Stimulated activated CD4-positive, alpha-beta T cell treated with anti-CD3 and anti-CD28 coated beads, Interleukin-12 subunit alpha, Interleukin-12 subunit beta, amount 100 ng/mL, for 48 hours (primary cell): ENCODE results near the gene SPRYD3.
"Not testable (repeated sequence)": the region's sequence is repeated elsewhere in the genome, so short reads cannot be mapped to it uniquely, and the experiment has no call there.

ENCODE experiments used
- DNase-seq, 3 donors: peaks; one replicate each; pipeline ENCODE4 v3.0.0-alpha.2; 2020; ENCODE audit warnings: low read depth in 2 of 3, low spot score in 1 of 3

Gene SPRYD3, protein sequence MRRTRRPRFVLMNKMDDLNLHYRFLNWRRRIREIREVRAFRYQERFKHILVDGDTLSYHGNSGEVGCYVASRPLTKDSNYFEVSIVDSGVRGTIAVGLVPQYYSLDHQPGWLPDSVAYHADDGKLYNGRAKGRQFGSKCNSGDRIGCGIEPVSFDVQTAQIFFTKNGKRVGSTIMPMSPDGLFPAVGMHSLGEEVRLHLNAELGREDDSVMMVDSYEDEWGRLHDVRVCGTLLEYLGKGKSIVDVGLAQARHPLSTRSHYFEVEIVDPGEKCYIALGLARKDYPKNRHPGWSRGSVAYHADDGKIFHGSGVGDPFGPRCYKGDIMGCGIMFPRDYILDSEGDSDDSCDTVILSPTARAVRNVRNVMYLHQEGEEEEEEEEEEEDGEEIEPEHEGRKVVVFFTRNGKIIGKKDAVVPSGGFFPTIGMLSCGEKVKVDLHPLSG

DNA sequence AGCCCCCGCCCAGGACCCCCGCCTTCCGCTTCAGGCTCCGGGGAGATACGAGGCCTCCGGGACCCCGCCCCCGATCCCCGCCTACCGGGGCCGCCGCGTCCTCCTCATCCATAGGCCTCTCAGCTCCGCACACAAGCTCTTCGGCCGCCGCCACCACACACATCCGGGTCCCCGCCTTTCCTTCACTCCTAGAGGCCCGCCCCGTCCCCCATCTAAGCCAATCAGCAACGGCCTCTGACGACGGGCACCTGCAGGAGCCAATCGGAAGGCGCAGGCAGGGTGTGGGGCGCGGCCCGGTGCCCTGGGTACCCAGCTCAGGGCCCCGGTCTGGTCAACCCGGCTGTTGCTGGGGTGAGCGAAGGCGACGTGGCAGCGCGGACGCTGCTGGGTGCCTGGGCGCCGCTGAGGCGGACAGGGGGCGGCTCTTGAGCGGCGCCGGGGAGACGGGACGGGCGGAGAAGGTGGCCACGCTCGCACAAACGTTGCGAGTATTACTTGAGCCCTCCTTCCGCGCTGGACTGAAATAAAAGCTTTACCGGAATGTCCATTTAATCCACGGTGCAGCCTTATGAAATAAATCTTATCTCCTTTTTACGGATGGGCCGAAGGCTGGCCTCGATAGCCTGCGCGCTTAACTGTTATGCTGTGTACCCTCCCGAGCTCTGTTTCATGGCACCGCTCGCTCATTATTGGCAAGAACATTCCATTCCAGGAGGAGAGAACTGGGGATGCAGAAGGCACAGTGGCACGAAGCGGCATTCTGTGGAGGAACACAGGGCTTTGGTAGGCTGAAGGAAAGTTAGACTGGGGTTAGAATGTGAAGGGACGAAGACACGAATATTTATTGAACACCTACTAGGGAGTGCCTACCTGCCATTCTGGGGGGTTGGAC, at the start of gene SPRYD3:
TSS of gene SPRYD3 (minus strand) at position 165 of the 892 bp plus-strand sequence. CDS start at position 108, 57 bp downstream.
- DNase-seq, result peak; percentile 95 to 98 (median 95)

DNA sequence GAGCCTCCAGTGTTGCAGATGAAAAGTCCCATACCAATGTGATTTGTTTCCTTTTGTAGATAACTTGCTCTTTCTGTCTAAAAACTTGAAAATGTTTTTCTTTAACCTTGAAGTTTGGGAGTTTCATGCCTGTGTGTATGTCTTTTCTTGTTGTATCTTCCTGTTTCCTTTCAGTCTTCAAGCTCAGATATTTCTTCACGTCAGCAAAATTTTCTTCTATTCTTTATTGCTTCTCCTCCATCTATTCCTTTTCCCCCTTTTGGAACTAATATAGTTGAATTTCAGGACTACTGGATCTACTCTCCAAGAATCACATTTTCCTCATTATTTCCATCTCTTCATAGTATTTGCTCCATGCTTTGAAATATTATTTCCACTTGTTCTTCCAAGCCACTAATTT, 48.0 kb upstream of the SPRYD3 start:
- no peak for DNase-seq

DNA sequence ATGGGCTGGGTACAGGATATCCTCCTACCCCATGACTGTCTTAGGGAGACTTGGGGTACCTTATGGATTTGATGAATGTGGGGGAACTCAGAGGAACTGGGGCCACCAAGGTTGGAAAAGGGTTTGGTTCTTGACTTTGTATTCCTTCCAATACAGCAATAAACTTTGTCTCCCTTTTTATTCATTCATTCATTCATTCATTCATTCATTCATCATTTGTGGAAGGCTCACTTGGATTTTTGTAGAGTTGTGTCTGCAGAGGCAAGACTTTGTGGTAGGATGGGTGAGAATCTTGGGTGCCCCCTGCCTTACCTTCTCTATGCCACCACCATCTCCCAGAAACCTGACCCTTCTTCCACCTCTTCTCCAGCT, 45.1 kb upstream of the SPRYD3 start:
- no peak for DNase-seq

DNA sequence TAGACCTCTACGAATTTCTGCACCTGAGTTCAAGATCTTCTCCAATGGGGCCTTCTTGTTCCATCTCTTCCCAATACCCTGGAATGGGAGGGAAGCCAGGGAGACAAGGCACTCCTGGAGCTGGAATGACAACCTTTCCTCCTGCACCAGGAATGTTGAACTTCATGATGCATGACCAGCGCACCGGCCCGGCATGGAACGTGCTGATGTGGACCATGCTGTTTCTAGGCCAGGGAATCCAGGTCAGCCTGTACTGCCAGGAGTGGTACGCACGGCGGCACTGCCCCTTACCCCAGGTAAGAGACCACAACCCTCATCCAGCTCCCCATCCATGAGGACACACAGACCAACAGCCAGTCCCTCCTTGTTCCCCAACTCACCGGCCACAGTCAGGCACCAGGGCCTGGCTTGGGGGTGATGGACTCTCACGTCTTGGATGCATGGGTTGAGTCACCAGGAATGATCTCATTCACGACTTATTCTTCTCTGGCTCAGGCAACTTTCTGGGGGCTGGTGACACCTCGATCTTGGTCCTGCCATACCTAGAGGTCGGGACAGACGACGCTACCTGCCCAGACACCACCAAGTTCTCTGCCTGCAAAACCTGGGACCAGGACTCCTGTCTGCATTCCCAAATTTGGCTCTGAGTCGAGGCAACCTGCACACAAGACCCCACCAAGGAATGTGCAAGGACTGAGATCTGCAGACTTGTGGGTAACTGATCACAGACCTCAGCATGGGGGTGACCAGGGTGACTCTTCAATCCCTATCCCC, 44.6 kb upstream of the SPRYD3 start:
- DNase-seq, result no peak

DNA sequence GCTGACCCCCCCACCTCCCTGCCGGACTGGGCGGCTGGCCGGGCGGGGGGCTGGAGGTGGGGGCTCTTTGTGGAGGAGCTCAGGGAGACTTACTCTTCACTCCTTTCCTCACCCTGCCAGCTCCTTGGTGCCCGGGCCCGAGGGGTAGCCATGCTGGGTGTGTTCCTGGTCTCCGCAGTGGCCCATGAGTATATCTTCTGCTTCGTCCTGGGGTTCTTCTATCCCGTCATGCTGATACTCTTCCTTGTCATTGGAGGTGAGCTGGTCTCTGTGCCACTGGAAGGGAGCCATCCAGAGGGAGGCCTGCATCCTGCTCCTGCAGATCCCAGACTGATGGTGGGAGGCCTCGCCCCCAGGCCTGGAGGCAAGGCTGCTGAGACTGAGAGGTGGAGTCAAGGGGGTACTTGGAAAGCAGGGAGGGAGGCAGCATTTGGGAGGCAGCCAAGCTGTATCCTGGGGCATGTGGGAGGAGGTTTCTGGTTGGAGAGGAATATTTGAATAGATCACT, 43.8 kb upstream of the SPRYD3 start:
- no peak for DNase-seq

DNA sequence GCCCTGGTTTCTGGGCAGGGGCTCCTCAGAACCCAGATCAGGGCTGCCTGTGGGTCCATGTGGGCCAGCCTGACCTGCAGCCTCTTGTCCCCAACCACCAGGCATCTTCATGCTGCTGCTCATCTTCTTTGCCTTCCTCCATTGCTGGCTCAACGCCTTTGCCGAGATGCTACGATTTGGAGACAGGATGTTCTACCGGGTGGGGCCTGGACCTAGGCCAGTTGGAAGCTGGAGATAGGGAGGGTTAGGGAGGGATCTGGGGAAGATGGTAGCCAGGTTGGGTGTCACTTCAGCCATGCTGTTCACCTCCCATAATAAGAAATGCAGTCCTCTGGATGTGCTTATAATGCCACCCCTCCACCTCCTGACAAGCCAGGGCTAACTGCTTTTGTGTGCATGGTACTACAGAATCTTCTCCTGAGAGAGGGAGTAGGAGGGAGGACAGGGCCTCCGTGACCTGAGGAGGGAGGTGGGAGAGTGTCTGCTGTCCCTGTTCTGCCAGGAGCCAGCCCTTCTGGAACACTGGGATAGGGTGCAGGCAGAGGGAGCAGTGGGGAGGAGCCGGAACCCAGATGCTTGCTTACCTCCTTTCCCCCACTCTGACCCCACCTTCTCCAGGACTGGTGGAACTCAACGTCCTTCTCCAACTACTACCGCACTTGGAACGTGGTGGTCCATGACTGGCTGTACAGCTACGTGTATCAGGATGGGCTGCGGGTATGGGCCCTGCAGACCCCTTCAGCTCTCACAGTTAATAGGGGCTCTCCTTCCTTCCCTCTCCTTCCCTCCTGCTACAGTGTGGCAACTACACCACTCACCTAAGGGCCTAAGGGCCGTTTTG, 41.7 kb upstream of the SPRYD3 start:
- no peak for DNase-seq

DNA sequence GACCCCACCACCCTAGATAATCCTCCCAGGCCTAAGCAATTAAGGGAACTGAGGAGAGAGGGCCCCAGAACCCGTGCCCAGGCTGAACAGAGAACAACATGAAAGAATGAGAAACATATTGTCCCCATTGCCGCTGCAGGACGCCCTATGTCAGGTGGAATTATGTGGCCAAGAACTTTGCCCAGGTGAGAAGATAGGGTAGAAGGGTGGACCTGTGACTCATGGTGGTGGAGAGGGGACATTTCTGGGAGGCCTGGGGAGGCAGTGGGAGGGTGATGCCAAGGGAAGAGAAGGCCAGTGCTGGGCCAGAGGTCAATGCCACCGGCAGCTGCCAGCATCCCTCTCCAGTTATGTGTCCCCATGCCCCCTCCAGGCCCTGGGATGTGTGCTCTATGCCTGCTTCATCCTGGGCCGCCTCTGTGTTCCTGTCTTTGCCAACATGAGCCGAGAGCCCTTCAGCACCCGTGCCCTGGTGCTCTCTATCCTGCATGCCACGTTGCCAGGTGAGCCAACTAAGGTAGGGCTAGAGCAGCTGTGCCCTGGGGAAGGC, 39.6 kb upstream of the SPRYD3 start:
- DNase-seq, result no peak

DNA sequence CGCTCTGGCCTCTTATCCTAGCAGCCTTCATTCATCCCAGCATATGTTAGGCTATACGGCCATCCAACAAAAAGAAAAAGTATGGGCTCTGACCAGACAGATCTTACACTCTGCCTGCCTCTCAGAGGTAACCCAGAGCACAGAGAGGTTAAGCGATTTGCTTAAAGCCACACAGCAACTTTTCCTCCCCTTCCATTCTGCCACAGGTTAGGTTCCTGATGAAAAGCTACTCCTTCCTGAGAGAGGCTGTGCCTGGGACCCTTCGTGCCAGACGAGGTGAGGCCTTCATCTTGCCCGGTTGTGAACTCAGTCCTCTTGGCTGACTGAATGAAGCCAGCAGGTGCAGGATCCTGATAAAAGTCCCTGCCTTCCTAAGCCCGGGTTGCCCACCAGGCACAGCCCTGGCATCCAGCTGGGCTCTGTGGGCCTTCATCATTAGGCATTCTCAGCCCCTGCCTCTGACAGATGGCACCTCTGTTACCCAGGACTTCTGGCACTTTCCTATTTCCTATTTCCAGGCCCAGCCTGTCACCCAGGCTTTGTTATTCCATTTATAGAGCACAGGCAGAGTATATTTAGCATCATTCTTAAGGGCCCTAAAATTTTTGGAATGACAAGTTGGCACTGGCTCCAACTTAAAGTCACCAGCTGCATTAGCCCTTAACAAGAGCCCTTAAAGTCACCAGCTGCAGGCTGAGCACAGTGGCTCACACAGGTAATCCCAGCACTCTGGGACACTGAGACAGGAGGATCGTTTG, 36.9 kb upstream of the SPRYD3 start:
- DNase-seq, result no peak

DNA sequence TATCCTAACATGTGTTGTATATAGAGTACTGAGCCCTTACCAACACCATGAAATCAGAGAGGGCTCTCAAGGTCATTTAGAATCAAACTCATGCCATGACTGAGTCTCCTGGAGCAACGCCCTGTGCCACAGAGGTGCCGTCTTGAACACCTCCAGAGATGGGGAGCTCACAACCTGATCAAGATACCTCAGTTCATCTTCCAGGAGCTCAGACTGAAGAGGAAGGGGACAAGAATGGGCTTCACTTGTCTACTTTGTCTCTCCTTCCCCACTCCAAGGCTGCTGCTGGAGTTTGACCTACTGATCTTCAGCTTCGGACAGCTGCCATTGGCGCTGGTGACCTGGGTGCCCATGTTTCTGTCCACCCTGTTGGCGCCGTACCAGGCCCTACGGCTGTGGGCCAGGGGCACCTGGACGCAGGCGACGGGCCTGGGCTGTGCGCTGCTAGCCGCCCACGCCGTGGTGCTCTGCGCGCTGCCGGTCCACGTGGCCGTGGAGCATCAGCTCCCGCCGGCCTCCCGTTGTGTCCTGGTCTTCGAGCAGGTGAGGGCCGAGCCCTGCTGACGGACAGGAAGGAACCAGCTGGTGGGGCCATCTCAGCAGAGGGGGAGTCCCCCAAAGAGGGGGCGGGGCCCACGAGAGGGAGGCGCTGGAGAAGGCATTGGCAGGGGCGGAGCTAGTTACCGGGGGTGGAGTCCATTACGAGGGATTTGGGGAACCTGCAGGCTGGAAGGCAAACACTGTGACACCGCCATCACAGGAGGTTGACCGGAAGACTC, 36.1 kb upstream of the SPRYD3 start:
- no peak for DNase-seq

DNA sequence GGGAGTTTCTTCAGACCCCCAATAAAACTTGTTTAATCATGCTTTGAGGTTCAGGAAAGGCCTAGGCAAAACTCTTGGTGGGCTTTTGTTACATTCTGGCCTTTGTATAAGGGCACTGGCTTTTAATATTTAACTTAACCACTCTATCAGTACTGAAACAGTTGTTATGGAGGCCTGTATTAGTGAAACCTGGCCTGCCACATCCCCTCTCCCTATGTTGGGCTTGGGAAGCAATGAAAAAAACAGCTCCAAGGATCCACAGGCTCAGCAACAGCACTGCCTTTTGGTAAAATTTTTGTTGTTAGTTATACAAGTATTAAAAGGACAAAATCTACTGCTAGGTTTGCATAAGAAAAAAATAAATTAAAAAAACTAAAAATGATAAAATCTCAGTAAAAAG, 34.8 kb upstream of the SPRYD3 start:
- no peak for DNase-seq

DNA sequence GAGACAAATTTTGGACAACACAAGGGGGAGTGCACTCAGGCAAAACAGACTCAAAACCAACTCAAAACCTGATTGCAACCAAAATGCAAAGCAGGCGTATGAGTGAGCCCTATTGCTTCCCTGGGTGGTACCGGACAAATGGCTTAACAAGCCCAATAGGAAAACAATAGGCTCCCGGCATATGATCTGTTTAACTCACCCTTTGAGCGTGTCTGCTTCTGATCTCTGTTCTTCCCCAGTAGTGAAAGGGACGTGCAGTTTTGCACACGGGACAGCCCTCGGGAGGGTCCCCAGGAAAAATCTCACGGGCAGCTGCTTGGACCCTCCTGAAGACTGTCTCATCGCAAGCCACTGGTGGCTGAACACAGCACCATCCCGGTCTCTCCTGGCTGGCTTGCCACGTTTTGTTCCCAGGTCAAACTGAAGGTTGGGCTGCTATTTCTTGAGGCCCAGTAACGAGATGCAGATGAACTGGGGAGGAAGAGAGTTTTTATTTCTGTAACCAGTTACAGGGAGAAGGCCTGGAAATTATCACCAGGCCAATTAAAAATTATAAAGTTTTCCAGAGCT, 34.0 kb upstream of the SPRYD3 start:
- DNase-seq, result no peak

DNA sequence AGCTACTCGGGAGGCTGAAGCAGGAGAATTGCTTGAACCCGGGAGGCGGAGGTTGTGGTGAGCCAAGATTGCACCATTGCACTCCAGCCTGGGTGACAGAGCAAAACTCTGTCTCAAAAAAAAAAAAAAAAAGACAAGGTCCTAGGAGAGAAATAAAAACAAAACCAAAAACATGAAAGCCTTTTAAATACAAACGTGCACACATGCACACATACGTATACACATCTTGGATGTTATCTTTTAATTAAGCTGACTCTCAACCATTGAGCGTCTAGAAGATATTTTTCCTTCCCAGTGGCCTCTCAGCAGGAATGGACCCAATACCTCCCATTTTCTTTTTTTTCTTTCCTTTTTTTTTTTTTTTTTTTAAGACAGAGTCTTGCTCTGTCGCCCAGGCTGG, 33.2 kb upstream of the SPRYD3 start:
- DNase-seq, result not testable (repeated sequence)

DNA sequence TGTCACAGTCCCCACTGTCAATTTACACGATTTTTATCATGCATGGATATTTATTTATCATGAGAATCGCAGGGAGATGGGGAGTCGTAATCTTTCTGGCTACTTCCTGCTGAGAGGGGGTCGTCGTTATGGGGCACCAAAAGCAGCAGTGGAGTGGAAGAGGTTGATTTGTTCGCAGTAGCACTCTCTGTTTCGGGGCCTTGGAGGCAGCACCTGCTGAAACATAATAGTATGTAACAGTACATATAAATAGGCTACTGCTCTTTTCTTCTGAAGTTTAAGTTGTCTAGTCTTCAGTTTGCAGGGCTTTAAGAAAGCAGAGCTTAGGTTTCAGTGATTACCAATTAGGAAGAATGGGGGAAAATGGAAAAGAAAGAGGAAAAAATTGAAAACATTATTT, 27.9 kb upstream of the SPRYD3 start:
- DNase-seq, result no peak

DNA sequence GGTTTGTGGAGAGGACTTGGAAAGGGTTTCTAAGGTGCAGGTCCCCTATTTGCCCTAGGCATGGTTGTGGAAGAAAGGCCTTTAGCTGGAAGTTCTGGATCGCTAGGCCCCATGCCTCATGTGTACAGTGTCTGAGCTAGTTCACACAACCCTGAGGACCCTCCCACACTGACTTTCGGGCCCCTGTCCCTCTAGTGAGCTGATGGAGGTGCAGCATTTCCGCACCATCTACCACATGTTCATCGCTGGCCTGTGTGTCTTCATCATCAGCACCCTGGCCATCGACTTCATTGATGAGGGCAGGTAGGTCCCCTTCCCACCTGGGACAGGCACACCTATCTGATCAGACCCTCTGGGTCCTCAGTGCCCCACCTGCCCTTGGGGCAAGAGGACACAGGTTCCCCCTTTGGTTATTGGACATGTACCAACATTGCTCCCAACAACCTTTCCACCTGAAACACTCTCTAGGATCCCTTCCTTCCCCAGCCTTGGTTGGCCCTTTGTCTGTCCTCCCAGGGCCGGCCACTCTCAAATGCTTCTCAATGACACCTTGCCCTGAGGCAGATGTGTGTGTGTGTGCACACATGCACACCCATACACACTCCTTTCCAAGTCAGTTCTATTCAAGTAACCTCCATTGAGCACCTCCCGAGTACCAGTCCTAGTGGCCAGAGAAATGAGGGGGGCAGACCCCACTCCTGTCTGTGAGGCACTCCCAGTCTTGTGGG, 26.7 kb upstream of the SPRYD3 start:
- no peak for DNase-seq

DNA sequence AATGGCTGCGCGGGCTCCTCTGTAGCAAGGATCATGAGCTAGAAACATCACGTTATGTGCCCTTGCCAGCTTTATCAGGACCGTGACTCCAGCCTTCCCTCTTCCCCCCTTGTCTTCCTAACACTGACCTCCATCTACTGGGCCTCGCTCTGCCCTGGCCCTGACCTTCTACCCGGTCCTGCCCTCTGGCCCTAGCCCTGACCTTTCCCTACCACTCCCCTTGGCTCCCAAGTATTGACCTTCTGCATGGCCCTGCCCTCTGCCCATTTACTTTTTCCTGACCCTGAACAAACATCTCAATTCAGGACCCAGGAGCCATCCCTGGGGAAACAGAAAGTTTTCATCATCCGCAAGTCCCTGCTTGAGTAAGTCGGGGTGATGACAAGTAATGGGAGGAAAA, 26.1 kb upstream of the SPRYD3 start:
- DNase-seq, result no peak

DNA sequence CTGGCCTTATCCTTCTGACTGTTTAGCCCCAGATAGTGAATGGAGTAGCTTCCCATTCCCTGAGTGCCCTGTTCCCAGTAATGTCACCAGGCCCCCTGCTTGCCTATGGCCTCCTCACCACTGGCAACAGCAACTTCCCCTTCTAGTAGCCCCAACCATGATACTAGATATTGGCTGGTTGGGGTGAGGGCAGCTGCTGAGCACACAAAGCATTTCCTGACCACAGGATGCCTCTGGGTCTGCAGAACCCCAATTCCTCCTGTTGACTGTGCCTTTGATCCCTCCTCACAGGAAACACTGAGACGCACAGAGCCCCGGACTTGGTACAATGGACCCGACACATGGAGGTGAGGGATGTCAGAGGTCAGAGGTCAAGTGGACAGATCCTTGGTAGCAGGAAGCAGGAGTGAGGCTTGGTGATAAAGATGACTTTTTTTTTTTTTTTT, 24.7 kb upstream of the SPRYD3 start:
- no peak for DNase-seq
